IMR-90 (cell line): ENCODE data around the gene DPM1. TPM values are rescaled to one million over a fixed set of nuclear protein-coding genes. Genes with fewer than 3 reads are reported as not detected.

Source experiments
- ATAC-seq: fragments of 200-7000 bp; cut with Tn5 transposase; 2 replicates; pipeline ENCODE4 v1.9.1; 2020; ENCODE audit warnings: low read depth, mild to moderate bottlenecking, moderate library complexity
- BruUV-seq: library from RNA; stranded (reverse); fragments of 400-500 nt; replicated peaks from 2 replicates; lab custom pipeline; 2021; lab: Mats Ljungman, UMichigan
- CTCF ChIA-PET: fragments of 300-600 bp; formaldehyde crosslinking; extraction: SDS; loops from one replicate; lab custom pipeline; 2021; ENCODE audit warnings: antibody characterized with exemption; lab: Yijun Ruan, JAX
- POLR2A ChIA-PET: fragments of 300-600 bp; sonication (Branson Sonifier 250); formaldehyde crosslinking; loops from one replicate; lab custom pipeline; 2022; ENCODE audit warnings: antibody characterized with exemption; ENCODE audit not compliant: unreplicated experiment; lab: Charles Lee
- DNase-seq: peaks from one replicate; pipeline ENCODE4 v3.0.0; 2013
- H2AFZ ChIP-seq: replicated peaks from 2 replicates; pipeline ENCODE3; 2013; ENCODE audit warnings: low read length, mild to moderate bottlenecking; ENCODE audit not compliant: poor library complexity
- H2AK5ac ChIP-seq: 2 replicates; pipeline ENCODE4 v1.6.1; 2013; ENCODE audit warnings: low read depth, low read length, inconsistent platforms
- H2AK9ac ChIP-seq: replicated peaks from 2 replicates; pipeline ENCODE3; 2013; ENCODE audit warnings: mild to moderate bottlenecking, low read depth, low read length, moderate library complexity; ENCODE audit not compliant: poor library complexity
- H2BK120ac ChIP-seq: 2 replicates; pipeline ENCODE4 v1.6.1; 2013; ENCODE audit warnings: low read depth, low read length, inconsistent platforms
- H2BK15ac ChIP-seq: 3 replicates; pipeline ENCODE4 v1.6.1; 2013; ENCODE audit warnings: low read depth, low read length, inconsistent platforms
- H2BK20ac ChIP-seq: 2 replicates; pipeline ENCODE4 v1.6.1; 2013; ENCODE audit warnings: low read depth, mild to moderate bottlenecking, inconsistent platforms, low read length, moderate library complexity
- H2BK5ac ChIP-seq: 2 replicates; pipeline ENCODE4 v1.6.1; 2013; ENCODE audit warnings: mild to moderate bottlenecking, low read depth, low read length, inconsistent platforms; ENCODE audit not compliant: poor library complexity, severe bottlenecking
- H3K14ac ChIP-seq: replicated peaks from 2 replicates; pipeline ENCODE4 v1.6.1; 2013; ENCODE audit warnings: low read depth, low read length, inconsistent platforms
- H3K18ac ChIP-seq: 2 replicates; pipeline ENCODE4 v1.6.1; 2013; ENCODE audit warnings: low read depth, low read length, control low read depth
- H3K23ac ChIP-seq: 2 replicates; pipeline ENCODE4 v1.6.1; 2013; ENCODE audit warnings: low read depth, low read length, inconsistent platforms
- H3K27ac ChIP-seq: 2 replicates; pipeline ENCODE4 v1.5.1; 2013; ENCODE audit warnings: mild to moderate bottlenecking, control low read depth, low read length; ENCODE audit not compliant: insufficient read depth
- H3K27me3 ChIP-seq: 2 replicates; pipeline ENCODE4 v1.6.1; 2013; ENCODE audit warnings: low read length; ENCODE audit not compliant: control insufficient read depth, insufficient read depth
- H3K36me3 ChIP-seq: 2 replicates; pipeline ENCODE4 v1.6.1; 2013; ENCODE audit warnings: low read length, mixed read lengths; ENCODE audit not compliant: control insufficient read depth, insufficient read depth
- H3K4ac ChIP-seq: 2 replicates; pipeline ENCODE4 v1.6.1; 2013; ENCODE audit warnings: low read depth, low read length, inconsistent platforms
- H3K4me1 ChIP-seq: 2 replicates; pipeline ENCODE4 v1.6.1; 2013; ENCODE audit warnings: low read length, mixed read lengths; ENCODE audit not compliant: control insufficient read depth, insufficient read depth
- H3K4me2 ChIP-seq: 2 replicates; pipeline ENCODE4 v1.6.1; 2013; ENCODE audit warnings: low read depth, mild to moderate bottlenecking, control low read depth, low read length, moderate library complexity
- H3K4me3 ChIP-seq: 2 replicates; pipeline ENCODE4 v1.5.1; 2013; ENCODE audit warnings: low read depth, mild to moderate bottlenecking, control low read depth, low read length, moderate library complexity; ENCODE audit not compliant: insufficient read depth
- H3K56ac ChIP-seq: 2 replicates; pipeline ENCODE4 v1.6.1; 2013; ENCODE audit warnings: low read length, inconsistent platforms; ENCODE audit not compliant: insufficient read depth; ENCODE audit errors: extremely low read depth
- H3K79me1 ChIP-seq, 2 experiments: 2 replicates each; pipeline ENCODE4 v1.6.1; 2013; ENCODE audit warnings: low read length in 2 of 2, inconsistent platforms in 1 of 2, low read depth in 1 of 2
- H3K9ac ChIP-seq: 2 replicates; pipeline ENCODE4 v1.6.1; 2013; ENCODE audit warnings: low read depth, low read length, control low read depth
- H3K9me1 ChIP-seq: 2 replicates; pipeline ENCODE4 v1.6.1; 2013; ENCODE audit warnings: low read length, inconsistent platforms; ENCODE audit not compliant: insufficient read depth
- H3K9me3 ChIP-seq: 2 replicates; pipeline ENCODE4 v1.6.1; 2013; ENCODE audit warnings: low read length; ENCODE audit not compliant: control insufficient read depth, insufficient read depth
- H4K20me1 ChIP-seq: 2 replicates; pipeline ENCODE4 v1.6.1; 2013; ENCODE audit warnings: low read length, inconsistent platforms; ENCODE audit not compliant: insufficient read depth
- H4K5ac ChIP-seq: 2 replicates; pipeline ENCODE4 v1.6.1; 2013; ENCODE audit warnings: mild to moderate bottlenecking, low read depth, low read length, control low read depth
- H4K8ac ChIP-seq, 2 experiments: 2 replicates each; pipeline ENCODE4 v1.6.1; 2013; ENCODE audit warnings: low read depth in 2 of 2, low read length in 2 of 2, control low read depth in 1 of 2, inconsistent platforms in 1 of 2
- H4K91ac ChIP-seq: 2 replicates; pipeline ENCODE4 v1.6.1; 2013; ENCODE audit warnings: low read depth, low read length, inconsistent platforms; ENCODE audit not compliant: insufficient read depth
- CTCF ChIP-seq: conservative IDR thresholded peaks from 2 replicates; pipeline ENCODE4 v1.5.1; 2012; ENCODE audit warnings: mild to moderate bottlenecking, low read depth, low read length, improper control_type of control experiment
- ELK1 ChIP-seq: fragments of 150-350 bp; IDR thresholded peaks from 2 replicates; pipeline ENCODE4 v1.6.1; 2016; ENCODE audit warnings: low read depth, mild to moderate bottlenecking, low read length, moderate library complexity, borderline replicate concordance
- MAZ ChIP-seq: IDR thresholded peaks from 2 replicates; pipeline ENCODE4 v1.6.1; 2012; ENCODE audit warnings: low read depth, mild to moderate bottlenecking, low read length, improper control_type of control experiment, moderate library complexity, borderline replicate concordance
- MXI1 ChIP-seq: IDR thresholded peaks from 2 replicates; pipeline ENCODE4 v1.6.1; 2012; ENCODE audit warnings: low read depth, mild to moderate bottlenecking, low read length, moderate library complexity, borderline replicate concordance
- NFE2L2 ChIP-seq: fragments of 150-350 bp; IDR thresholded peaks from 2 replicates; pipeline ENCODE4 v1.6.1; 2016; ENCODE audit warnings: low read depth, mild to moderate bottlenecking, low read length
- POLR2A ChIP-seq: IDR thresholded peaks from 2 replicates; pipeline ENCODE4 v1.6.1; 2012; ENCODE audit warnings: mild to moderate bottlenecking, low read depth, low read length
- RCOR1 ChIP-seq: IDR thresholded peaks from 2 replicates; pipeline ENCODE4 v1.6.1; 2012; ENCODE audit warnings: mild to moderate bottlenecking, low read length, improper control_type of control experiment; ENCODE audit not compliant: insufficient replicate concordance
- RFX5 ChIP-seq: IDR thresholded peaks from 2 replicates; pipeline ENCODE4 v1.8.0; 2012; ENCODE audit warnings: low read depth, mild to moderate bottlenecking, low read length, moderate library complexity
- SMC3 ChIP-seq: fragments of 150-350 bp; IDR thresholded peaks from 2 replicates; pipeline ENCODE4 v1.6.1; 2016; ENCODE audit warnings: low read depth, mild to moderate bottlenecking, antibody characterized with exemption, low read length, moderate library complexity
- USF2 ChIP-seq: fragments of 150-350 bp; IDR thresholded peaks from 2 replicates; pipeline ENCODE4 v1.6.1; 2017; ENCODE audit warnings: mild to moderate bottlenecking, antibody characterized with exemption, low read length, low read depth
- WGBS, 2 experiments: methylation state at CpG; one replicate each; pipeline versions ENCODE4 v1.1.5 to v1.1.7; 2013; ENCODE audit warnings: missing lambda C conversion rate in 2 of 2; ENCODE audit not compliant: insufficient read length in 1 of 2; ENCODE audit errors: extremely low coverage in 2 of 2; 5-methylcytosine and 5-hydroxymethylcytosine counted together
- dilution Hi-C: fragments of 300-500 bp; cut with HindIII; formaldehyde crosslinking; loops from one replicate; pipeline ENCODE4 v1.14.3; 2018; ENCODE audit warnings: low sequenced_read_pairs; ENCODE audit not compliant: unreplicated experiment
- in situ Hi-C: fragments of 300-500 bp; cut with MboI; formaldehyde crosslinking; loops from 3 replicates; pipeline ENCODE4 v1.14.3; 2019; ENCODE audit warnings: low sequenced_read_pairs, inconsistent platforms, mixed read lengths
- intact Hi-C: fragments of 100-400 bp; cut with micrococcal nuclease; formaldehyde crosslinking; loops from 2 replicates; pipeline ENCODE4 v1.10.0; 2022
- polyA plus RNA-seq, 3 experiments: library from polyadenylated mRNA; depleted of rRNA; stranded (reverse); fragments of >200 nt; gene quantifications; 2 replicates each; pipeline ENCODE4 v1.2.3, GENCODE V29; 2012; ENCODE audit warnings: low replicate concordance in 1 of 3
- total RNA-seq: library from RNA; depleted of rRNA; stranded (reverse); fragments of >200 nt; gene quantifications from 2 replicates; pipeline ENCODE4 v1.2.3, GENCODE V29; 2012

The DPM1 gene
- total and polyA plus RNA-seq, 2 of the 4 experiments (the other 2 are of a cell fraction) = 59.1 to 89.1 TPM

GRCh38 chr20:50909413-50909812, 48.9 kb downstream of the DPM1 start:
- WGBS, 2 experiments = no CpG with 5 or more reads among the region's 3 CpGs
- dilution Hi-C loops = loop anchor here (25.0 kb wide), 1 partner anchor 97 kb away; no protein-coding TSS in a partner anchor

More at GRCh38 chr20:50909413-50909812, 48.9 kb downstream of the DPM1 start:
- H2AK9ac ChIP-seq = no peak overlapping the region
- no peak overlapping the region for H3K56ac ChIP-seq
- 0 out of 2 replicates have a peak overlapping the region, but pooled peaks have one; percentile 63 for H3K23ac ChIP-seq
- no peak overlapping the region for H3K18ac ChIP-seq
- H4K8ac ChIP-seq = no peak overlapping the region
- intact Hi-C loops (no loop called here), in situ Hi-C loops (no loop called here)
- H3K79me1 ChIP-seq = peaks cover 6 to 63% of the 10 kb centered on the region in 2 experiments; a peak in 3 of 4 replicates
- no peak overlapping the region for H4K5ac ChIP-seq
- H3K36me3 ChIP-seq = peaks cover 2% of the 10 kb centered on the region
- no peaks in the 10 kb centered on the region for H3K27me3 ChIP-seq
- H3K4me2 ChIP-seq = no peak overlapping the region
- H4K91ac ChIP-seq = no peak overlapping the region
- H2BK120ac ChIP-seq = no peak overlapping the region
- ATAC-seq = no peak
- no peak overlapping the region for H3K4me3 ChIP-seq
- no peak overlapping the region for H2AK5ac ChIP-seq
- no TSS peak for BruUV-seq
- no peak overlapping the region for H3K14ac ChIP-seq
- CTCF ChIA-PET = no interaction called here
- peaks cover 22% of the 10 kb centered on the region for H3K9me1 ChIP-seq
- H3K9me3 ChIP-seq = no peaks in the 10 kb centered on the region
- no peak for DNase-seq
- H2BK15ac ChIP-seq = no peak overlapping the region
- H4K20me1 ChIP-seq = peaks cover 90% of the 10 kb centered on the region
- peaks cover 17% of the 10 kb centered on the region for H3K4me1 ChIP-seq
- POLR2A ChIA-PET = no interaction called here
- H3K9ac ChIP-seq = no peak overlapping the region
- H2BK5ac ChIP-seq = no peak overlapping the region
- no peak overlapping the region for H3K27ac ChIP-seq
- no peak overlapping the region for H3K4ac ChIP-seq
- H2AFZ ChIP-seq = no peak overlapping the region
- no peak overlapping the region for H2BK20ac ChIP-seq
- TF ChIP-seq USF2 (no peak), MAZ (no peak), POLR2A (no peak), NFE2L2 (no peak), MXI1 (no peak), RFX5 (no peak), SMC3 (no peak), ELK1 (no peak), RCOR1 (no peak), CTCF (no peak)
